ENCODE results near the gene RASAL2.

RASAL2 gene

DNA sequence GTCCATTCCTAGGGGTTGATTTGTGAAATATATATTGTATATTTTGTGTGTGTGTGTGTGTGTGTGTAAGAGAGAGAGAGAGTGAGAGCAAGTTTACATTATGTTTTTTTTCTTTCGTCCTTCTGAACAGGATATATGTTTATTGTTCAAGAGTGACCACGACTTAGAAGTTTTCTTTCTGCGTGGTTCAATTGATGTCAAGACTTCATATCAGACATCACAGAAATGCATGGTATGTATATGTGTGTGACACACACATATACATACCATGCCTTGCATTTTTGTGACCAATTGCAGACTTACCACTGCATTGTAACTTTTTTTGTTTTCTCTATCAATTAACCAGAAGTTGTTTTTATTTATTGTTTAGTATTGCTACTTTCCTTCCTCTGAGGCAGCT lies 2.5 kb downstream of the RASAL2 start:
- no peak overlapping the region for H3K4me3 ChIP-seq (ENCODE audit: control insufficient read depth, low read depth, low read length)
- TF ChIP-seq, protein P1, sequence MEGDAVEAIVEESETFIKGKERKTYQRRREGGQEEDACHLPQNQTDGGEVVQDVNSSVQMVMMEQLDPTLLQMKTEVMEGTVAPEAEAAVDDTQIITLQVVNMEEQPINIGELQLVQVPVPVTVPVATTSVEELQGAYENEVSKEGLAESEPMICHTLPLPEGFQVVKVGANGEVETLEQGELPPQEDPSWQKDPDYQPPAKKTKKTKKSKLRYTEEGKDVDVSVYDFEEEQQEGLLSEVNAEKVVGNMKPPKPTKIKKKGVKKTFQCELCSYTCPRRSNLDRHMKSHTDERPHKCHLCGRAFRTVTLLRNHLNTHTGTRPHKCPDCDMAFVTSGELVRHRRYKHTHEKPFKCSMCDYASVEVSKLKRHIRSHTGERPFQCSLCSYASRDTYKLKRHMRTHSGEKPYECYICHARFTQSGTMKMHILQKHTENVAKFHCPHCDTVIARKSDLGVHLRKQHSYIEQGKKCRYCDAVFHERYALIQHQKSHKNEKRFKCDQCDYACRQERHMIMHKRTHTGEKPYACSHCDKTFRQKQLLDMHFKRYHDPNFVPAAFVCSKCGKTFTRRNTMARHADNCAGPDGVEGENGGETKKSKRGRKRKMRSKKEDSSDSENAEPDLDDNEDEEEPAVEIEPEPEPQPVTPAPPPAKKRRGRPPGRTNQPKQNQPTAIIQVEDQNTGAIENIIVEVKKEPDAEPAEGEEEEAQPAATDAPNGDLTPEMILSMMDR (IDR thresholded peaks at IDR 0.05; ENCODE audit: control insufficient read depth, insufficient read depth, low read depth, low read length, missing control alignments), result no peak
- DNase-seq (ENCODE audit: low read depth), result no peak

DNA sequence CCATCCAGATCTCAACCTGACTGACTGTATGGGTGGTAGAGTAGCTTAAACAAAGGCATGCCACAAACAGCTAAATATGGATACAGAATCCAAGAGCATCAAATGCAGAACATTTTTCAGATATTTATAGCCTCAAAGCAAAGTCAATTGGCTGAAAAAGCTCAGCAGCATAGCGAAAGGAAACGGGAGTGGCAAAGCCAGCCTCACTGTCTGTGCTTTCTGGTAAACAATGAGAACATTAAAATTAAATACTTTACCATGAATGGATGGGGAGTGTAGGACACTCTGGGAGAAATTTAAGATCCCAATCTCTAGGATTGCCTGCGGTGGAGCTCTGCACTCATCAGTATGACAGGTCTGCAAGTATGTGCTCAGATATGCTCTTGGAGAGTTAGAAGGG lies 4.4 kb downstream of the RASAL2 start:
- no peak overlapping the region for H3K4me3 ChIP-seq (ENCODE audit: control insufficient read depth, low read depth, low read length)
- TF ChIP-seq, protein P1 (IDR thresholded peaks at IDR 0.05; ENCODE audit: control insufficient read depth, insufficient read depth, low read depth, low read length, missing control alignments), result no peak
- no peak for DNase-seq (ENCODE audit: low read depth)

DNA sequence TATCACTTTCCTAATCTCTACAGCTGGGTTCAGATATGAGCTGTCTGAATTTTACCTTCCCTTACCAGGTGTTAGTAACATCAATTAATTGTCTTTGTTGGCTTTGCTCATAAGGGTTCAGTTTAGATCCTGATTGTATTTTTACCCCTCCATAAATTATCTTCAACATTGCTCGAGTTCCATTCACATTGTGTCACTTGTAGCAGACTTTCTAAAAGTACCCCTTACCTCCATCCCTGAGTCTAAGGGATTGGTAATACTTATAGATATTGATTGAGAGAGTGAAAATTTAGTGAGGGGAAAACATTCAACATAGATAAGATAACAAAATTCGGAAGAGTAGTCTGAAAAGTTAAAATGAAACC lies 7.3 kb downstream of the RASAL2 start:
- TF ChIP-seq, protein P1 (IDR thresholded peaks at IDR 0.05; ENCODE audit: control insufficient read depth, insufficient read depth, low read depth, low read length, missing control alignments), result no peak
- H3K4me3 ChIP-seq (ENCODE audit: control insufficient read depth, low read depth, low read length), result no peak overlapping the region
- no peak for DNase-seq (ENCODE audit: low read depth)

DNA sequence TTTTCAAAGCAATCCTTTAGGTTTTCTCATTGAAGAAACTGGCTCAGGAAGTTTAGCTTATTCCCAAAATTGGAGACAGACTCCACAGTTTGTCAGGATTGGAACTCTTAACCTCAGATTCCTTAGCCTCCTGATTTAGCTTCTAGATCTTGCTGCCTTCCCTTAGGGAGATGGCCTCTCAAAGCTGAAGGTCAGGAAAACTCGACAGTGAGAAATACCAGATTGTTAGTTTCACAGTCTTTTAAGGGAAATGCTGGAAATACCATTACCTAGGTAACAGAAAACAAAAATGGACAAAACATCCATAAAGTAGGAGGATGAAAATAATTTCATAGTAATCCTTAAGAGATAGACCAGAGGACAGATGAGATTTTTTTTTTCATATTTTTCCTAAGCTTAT lies 7.8 kb downstream of the RASAL2 start:
- DNase-seq (ENCODE audit: low read depth), result no peak
- TF ChIP-seq, protein P1 (IDR thresholded peaks at IDR 0.05; ENCODE audit: control insufficient read depth, insufficient read depth, low read depth, low read length, missing control alignments), result no peak
- no peak overlapping the region for H3K4me3 ChIP-seq (ENCODE audit: control insufficient read depth, low read depth, low read length)

DNA sequence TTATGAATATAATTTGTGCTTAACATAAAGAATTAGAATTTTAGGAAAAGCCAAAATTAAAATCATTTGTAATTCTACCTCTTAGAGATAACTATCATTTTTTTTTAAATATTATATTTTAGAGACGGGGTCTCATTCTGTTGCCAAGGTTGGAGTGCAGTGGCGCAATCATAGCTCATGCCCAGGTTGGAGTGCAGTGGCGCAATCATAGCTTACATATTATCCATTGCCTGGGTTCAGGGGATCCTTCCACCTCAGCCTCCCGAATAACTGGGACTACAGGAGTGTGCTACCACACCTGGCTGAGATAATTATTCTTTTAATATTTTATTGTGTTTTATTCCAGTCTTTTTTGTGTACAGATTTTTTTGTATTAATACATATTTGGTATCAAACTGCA lies 8.3 kb downstream of the RASAL2 start:
- no peak overlapping the region for H3K4me3 ChIP-seq (ENCODE audit: control insufficient read depth, low read depth, low read length)
- DNase-seq (ENCODE audit: low read depth), result no peak
- TF ChIP-seq, protein P1 (IDR thresholded peaks at IDR 0.05; ENCODE audit: control insufficient read depth, insufficient read depth, low read depth, low read length, missing control alignments), result no peak

DNA sequence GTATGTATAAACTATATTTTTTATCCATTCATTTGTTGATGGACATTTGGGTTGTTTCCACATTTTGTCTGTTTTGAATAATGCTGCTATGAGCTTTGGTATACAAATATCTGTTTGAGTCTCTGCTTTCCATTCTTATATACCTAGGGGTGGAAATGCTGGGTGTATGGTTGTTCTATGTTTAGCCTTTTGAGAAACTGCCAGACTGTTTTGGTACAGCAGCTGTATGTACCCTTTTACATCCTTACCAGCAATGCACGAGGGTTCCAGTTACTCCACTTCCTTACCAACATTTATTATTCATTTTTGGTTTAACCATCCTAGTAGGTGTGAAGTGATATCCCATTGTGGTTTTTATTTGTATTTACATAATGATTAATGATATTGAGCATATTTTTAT lies 13.9 kb downstream of the RASAL2 start:
- TF ChIP-seq, protein P1 (IDR thresholded peaks at IDR 0.05; ENCODE audit: control insufficient read depth, insufficient read depth, low read depth, low read length, missing control alignments), result no peak
- no peak for DNase-seq (ENCODE audit: low read depth)

More for the DNA sequence above, 13.9 kb downstream of the RASAL2 start:
- no peak overlapping the region for H3K4me3 ChIP-seq (ENCODE audit: control insufficient read depth, low read depth, low read length)
